GM04504 (cell line): ENCODE data around the gene LYZ.

Experiments
- DNase-seq: peaks from one replicate; pipeline ENCODE4 v3.0.0-alpha.2; 2012; ENCODE audit warnings: low read depth

The LYZ gene

GRCh38 chr12:69338936-69339335, 9.2 kb upstream of the LYZ start:
- no peak for DNase-seq

GRCh38 chr12:69339999-69340398, 8.2 kb upstream of the LYZ start:
- DNase-seq: no peak

GRCh38 chr12:69341328-69341727, 6.9 kb upstream of the LYZ start:
- DNase-seq: no peak

DNA sequence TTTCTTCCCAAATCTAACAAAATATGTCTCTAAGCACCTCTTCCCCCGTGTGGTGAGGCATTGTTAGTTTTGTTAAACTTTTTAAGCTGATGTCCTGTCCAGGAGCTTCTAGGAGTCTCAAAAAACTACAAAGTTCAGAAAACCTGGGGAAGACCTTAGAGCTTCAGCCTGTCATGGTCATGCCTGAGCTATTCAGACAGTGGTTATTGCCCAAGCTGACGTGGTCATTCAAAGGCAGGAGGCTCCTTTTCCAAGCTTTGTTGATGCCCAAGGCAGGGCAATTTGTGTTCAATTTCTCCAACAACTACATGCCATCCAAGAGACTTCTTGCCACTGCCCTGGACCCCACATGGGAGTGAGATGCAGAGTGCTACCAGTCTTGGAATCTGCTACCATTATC, 5.8 kb upstream of the LYZ start:
- DNase-seq: no peak

- no peak for DNase-seq
These were observed 4.8 kb upstream of the LYZ start for GRCh38 chr12:69343357-69343756.

- DNase-seq: no peak
These were observed 4.1 kb upstream of the LYZ start for GRCh38 chr12:69343885-69344612.

- DNase-seq: no peak
These were observed 3.1 kb upstream of the LYZ start for GRCh38 chr12:69345077-69345476.

- DNase-seq: no peak
These were observed 2.4 kb upstream of the LYZ start for GRCh38 chr12:69345742-69346141.

GRCh38 chr12:69350002-69350626, 1.9 kb downstream of the LYZ start:
- DNase-seq: no peak

- DNase-seq: no peak
These were observed 2.6 kb downstream of the LYZ start for GRCh38 chr12:69350777-69351176.

DNA sequence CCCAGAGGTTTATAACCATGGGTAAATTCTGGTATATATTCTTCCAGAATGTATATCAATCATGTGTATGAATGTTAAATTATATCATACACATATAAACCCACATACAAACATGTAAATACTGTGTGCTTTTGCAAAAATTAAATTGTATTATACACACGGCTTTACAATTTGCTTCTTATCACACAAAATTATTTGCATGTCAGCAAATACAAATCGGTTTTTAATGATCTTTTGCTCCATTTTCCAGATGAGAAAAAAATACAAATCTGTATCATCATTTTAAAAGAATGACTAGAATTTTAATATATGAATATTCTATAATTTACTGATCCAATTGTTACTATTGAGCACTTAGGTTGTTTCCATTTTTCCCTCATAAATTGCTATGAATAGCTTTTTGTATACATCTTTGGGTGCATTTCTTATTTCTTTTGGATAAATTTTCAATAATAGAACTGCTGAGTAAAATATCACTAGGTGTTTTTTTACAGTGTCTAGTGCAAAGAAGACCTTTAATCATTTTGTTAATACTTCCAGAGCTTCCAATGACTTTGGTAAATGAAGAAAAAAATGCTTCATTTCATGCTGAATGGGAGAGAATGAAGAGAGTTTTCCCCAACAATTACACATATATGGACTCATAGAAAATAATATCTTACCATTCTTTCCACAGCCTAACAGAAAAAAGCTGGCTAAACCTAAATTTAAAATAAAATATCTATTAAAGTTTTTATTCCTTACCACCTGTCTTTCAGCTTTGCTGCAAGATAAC, 3.5 kb downstream of the LYZ start:
- DNase-seq: no peak

DNA sequence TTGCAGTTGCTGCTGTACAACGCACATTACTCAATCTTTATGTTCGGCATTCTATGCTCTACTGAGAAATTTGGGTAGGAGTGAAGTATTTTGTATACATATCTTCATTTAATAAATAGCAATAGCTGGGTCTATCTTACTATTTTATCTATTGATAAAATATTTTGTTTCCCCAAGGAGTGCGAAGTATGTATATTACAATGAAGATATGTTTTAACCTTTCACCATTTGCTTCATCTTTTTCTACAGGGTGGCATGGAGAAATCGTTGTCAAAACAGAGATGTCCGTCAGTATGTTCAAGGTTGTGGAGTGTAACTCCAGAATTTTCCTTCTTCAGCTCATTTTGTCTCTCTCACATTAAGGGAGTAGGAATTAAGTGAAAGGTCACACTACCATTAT, 4.7 kb downstream of the LYZ start:
- no peak for DNase-seq

DNA sequence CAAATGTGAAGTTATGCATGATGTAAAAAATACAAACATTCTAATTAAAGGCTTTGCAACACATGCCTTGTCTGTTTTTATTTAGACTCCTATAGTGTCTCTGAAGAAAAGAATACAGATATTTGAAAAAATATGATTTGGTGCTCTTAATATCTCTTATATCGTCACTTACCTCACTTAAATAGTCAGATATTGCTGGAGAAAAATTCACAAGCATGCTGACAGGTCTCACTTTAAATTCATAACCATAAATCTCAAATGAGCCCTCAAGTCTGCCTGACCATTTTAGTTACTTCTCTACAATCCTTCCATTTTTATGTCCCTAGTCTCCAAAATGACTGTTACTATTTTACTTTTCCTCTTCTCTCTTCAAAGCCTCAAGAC, 6.0 kb downstream of the LYZ start:
- DNase-seq: no peak

GRCh38 chr12:69354556-69355187, 6.5 kb downstream of the LYZ start:
- DNase-seq: no peak

DNA sequence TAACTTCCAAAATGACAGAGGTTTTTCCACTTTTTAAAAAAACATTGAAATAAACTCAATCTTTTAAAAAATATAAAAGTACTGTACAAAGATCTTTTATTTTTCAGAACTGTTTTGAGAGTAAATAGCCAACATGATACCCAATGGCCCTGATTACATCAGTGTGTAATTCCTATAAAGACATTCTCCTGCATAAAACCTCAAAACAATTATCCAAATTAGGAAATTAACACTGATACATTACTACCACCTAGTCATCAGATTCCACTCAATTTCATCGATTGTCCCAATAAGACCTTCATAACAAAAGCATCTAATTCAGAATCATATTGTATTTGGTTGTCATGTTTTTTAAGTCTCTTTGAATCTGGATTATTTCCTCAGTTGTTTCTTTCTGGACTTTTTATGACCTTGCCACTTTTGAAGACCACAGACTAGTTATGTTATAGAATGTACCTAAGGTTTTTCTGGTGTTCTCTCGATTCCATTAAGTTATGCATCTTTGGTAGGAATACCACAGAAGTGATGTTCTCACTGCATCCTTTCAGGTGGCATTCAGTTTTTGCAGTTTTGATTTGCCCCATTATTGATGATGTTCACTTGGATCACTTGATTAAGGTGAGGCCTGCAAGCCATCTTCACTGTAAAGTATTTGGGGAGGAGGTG, 7.3 kb downstream of the LYZ start:
- no peak for DNase-seq

- peak; percentile 73 for DNase-seq
These were observed 11.6 kb downstream of the LYZ start, which contains the start of gene YEATS4 for GRCh38 chr12:69359531-69360347. YEATS4 (plus strand) TSS chr12:69359743; CDS start chr12:69359973, 230 bp downstream.

DNA sequence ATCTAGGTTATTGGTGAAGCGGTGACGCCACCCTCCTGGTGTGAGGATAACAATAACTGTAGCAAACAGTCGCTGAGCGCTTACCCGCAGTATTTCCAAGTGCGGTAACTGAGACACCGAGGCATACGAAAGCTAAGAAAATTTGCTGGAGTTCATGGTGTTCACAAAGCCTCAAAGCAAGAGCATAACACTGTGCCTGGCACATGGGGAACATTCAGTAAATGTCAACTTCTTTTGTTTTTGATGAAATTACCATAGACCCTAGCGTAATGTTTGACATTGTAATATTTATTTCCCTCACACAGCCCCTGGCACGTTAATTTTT, 12.1 kb downstream of the LYZ start:
- no peak for DNase-seq

GRCh38 chr12:69366796-69367195, 18.6 kb downstream of the LYZ start:
- no peak for DNase-seq

DNA sequence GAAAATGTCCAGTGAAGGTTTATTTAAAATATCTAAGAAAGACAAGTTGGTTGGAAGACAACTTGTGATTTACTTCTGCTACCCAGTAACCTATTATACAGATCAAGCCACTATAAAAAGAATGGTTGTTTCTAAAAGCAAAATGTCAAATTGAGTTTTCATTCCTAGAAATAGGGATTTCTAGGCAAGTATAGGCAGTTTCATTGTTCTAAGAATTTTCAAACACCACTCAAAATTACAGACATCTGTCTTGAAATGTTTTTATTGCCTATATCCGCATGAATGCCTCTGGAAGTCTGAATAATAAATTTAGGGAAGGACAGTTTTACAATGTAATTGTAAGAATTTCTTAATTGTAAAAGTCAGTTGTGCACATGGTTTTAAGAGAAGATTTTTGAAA, 20.0 kb downstream of the LYZ start:
- DNase-seq: no peak

GRCh38 chr12:69383074-69383473, 34.9 kb downstream of the LYZ start:
- DNase-seq: no peak

DNA sequence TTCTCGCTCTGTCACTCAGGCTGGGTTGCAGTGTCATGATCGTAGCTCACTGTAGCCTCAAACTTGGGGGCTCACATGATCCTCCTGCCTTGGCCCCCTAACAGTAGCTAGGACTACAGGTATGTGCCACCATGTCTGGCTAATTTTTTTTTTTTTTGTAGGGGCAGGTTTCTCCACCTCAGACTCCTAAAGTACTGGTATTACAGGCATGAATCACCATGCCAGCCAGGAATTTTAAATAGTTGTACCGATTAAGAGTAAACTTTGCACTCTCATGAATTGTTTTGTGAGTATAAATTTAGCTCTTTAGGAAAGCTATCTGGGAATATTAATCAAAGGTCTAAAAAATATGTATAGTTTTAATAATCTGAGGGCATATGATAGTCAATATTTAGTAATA, 36.9 kb downstream of the LYZ start:
- DNase-seq: no peak
